ENCODE data around the gene FBXL16. TPM values are rescaled to one million over a fixed set of nuclear protein-coding genes. Genes with fewer than 3 reads are reported as not detected.

Gene FBXL16
- total RNA-seq, 1 experiment from 2014 or later = 1.3 TPM

DNA sequence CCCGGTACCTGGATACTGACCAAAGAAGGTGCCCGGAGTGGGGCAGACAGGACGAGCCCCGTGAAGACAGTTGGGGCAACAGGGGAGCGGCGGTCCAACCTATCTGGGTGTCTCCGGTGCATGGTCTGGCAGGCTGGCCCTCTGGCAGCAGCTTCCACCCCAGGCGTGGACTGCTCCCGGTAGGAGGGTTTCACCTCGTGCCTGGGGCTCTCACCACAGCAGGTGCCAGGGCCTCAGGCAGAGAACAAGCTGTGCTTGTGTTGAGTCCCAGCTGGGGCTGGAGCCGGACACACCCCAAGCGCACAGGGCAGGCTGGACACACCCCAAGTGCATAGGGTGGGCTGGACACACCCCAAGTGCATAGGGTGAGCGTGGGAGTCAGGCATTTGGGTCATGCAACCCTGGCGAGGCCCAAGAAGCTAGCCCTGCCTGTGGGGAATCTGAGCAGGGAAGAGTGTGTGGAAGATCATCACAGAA lies 1.5 kb upstream of the FBXL16 start:
- DNase-seq = no peak
- no peak overlapping the region for H3K4me3 Mint-ChIP-seq (ENCODE audit: low read depth, unreplicated experiment)

DNA sequence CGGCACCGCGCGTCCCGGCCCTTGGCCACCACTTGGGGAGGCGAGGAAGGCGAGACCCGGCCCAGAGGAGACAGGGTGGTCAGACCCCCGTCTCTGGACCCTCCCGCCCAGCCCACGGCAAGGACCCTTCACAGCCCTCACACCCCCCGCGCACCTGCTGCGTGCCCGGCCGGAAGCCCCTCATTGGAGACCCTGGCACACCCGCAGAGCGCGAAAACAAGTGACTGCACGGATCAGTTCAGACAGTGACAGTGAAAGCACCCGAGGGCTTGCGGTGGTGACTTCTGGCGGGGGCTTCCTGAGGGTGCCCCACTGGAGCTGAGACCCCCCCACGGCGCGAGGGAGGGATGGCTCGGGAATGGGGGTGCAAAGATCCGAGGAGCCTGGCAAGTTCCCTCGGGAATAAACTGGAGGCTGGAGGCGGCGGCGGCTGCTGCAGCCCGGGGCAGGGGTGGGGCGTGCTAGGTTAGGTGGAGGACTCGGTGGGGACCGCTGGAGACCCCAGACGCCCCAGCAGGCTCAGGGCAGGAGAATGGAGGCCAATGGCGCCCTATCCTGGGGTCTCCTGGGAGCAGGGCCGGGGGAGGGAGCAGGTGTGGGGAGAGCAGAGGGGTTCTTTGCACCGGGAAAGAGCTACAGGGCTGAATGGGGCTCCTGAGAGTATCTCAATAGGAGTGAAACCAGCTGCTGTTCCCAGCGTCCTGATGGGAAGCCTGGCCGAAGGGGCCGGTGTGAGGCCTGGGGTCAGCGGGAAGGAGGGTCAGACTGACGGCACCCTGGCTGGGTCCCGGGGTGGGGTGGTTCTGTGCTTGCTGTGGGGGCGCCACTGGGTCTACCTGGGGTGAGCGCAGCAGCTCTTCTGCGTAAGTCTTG lies 824 bp upstream of the FBXL16 start:
- TF ChIP-seq, protein P1, sequence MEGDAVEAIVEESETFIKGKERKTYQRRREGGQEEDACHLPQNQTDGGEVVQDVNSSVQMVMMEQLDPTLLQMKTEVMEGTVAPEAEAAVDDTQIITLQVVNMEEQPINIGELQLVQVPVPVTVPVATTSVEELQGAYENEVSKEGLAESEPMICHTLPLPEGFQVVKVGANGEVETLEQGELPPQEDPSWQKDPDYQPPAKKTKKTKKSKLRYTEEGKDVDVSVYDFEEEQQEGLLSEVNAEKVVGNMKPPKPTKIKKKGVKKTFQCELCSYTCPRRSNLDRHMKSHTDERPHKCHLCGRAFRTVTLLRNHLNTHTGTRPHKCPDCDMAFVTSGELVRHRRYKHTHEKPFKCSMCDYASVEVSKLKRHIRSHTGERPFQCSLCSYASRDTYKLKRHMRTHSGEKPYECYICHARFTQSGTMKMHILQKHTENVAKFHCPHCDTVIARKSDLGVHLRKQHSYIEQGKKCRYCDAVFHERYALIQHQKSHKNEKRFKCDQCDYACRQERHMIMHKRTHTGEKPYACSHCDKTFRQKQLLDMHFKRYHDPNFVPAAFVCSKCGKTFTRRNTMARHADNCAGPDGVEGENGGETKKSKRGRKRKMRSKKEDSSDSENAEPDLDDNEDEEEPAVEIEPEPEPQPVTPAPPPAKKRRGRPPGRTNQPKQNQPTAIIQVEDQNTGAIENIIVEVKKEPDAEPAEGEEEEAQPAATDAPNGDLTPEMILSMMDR (IDR thresholded peaks at IDR 0.05; ENCODE audit: unreplicated experiment) = no peak
- Mint-ChIP-seq H3K4me3 (ENCODE audit: low read depth, unreplicated experiment) (no peak overlapping the region), H3K36me3 (ENCODE audit: insufficient read depth, unreplicated experiment) (peaks cover 9% of the 10 kb centered on the region), H3K9me3 (ENCODE audit: low read depth, unreplicated experiment) (no peaks in the 10 kb centered on the region), H3K4me1 (ENCODE audit: low read depth, unreplicated experiment) (peaks cover 6% of the 10 kb centered on the region), H3K27me3 (ENCODE audit: unreplicated experiment) (peaks cover 91% of the 10 kb centered on the region), H3K27ac (ENCODE audit: unreplicated experiment) (no peak overlapping the region)
- BruUV-seq (replicated peaks) = no TSS peak
- DNase-seq = no peak
- intact Hi-C loops (cut with micrococcal nuclease; ENCODE audit: unreplicated experiment) = no loop called here
- CTCF ChIA-PET = interaction anchor here (0.5 to 1.4 kb wide), 3 partner anchors 11 to 80 kb away, joined by 3 to 4 read pairs (median 3); partner anchors contain the start of gene CIAO3

More for the DNA sequence above, 1.5 kb upstream of the FBXL16 start:
- Mint-ChIP-seq H3K9me3 (ENCODE audit: low read depth, unreplicated experiment) (no peaks in the 10 kb centered on the region), H3K27me3 (ENCODE audit: unreplicated experiment) (peaks cover 88% of the 10 kb centered on the region), H3K4me1 (ENCODE audit: low read depth, unreplicated experiment) (peaks cover 6% of the 10 kb centered on the region), H3K36me3 (ENCODE audit: insufficient read depth, unreplicated experiment) (peaks cover 8% of the 10 kb centered on the region), H3K27ac (ENCODE audit: unreplicated experiment) (no peak overlapping the region)
- TF ChIP-seq, protein P1 (IDR thresholded peaks at IDR 0.05; ENCODE audit: unreplicated experiment) = no peak
- intact Hi-C loops (cut with micrococcal nuclease; ENCODE audit: unreplicated experiment) = no loop called here
- no TSS peak for BruUV-seq (replicated peaks)
- CTCF ChIA-PET = interaction anchor here (0.5 to 1.4 kb wide), 4 partner anchors 12 to 80 kb away, joined by 3 to 4 read pairs (median 3); partner anchors contain the start of gene CIAO3

DNA sequence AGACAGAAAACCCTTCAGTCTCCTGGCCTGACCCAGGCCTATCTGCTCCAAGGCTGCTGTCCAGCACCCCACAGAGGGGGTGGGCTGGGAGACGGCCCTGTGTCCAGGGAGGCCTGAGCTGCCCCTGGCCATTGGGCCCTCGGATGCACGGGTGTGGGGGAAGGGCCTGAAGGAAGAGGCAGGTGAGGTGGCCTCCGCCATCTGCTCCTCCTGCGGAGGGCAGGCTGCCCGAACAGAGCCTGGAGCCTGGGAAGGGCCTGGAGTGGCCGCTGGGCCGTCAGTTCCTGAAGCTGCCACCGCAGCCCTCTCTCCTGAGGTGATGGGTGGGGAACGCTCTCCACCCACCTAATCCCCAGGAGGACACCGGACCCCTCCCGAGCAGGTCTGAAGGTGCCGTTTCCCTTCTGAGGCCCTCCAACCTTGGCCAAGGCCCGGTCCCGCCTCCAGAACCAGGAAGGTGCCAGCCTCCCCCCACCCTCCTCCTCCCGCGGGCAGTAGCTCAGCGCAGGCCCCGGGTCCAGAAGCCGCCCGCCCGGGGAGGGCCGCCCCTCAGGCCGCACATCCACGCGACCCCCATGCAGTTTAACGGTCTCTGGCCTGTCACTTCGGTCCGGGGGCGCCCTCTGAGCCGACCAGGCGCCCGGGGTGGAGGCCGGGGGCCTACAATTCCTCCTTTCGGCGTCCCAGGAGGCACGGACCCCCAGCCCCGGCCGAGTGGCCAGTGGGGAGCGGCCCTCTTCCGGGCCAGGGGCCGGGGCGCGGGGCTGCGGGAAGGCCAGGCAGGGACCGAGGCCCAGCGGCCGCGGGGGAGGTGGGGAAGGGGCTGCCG lies 835 bp downstream of the FBXL16 start:
- TF ChIP-seq, protein P1 (IDR thresholded peaks at IDR 0.05; ENCODE audit: unreplicated experiment) = no peak
- no peak overlapping the region for H3K27ac Mint-ChIP-seq (ENCODE audit: unreplicated experiment)
- peaks cover 90% of the 10 kb centered on the region for H3K27me3 Mint-ChIP-seq (ENCODE audit: unreplicated experiment)
- no TSS peak for BruUV-seq (replicated peaks)
- no peak overlapping the region for H3K4me3 Mint-ChIP-seq (ENCODE audit: low read depth, unreplicated experiment)
- intact Hi-C loops (cut with micrococcal nuclease; ENCODE audit: unreplicated experiment) = no loop called here
- DNase-seq = no peak
- H3K36me3 Mint-ChIP-seq (ENCODE audit: insufficient read depth, unreplicated experiment) = peaks cover 9% of the 10 kb centered on the region
- CTCF ChIA-PET = interaction anchor here (0.5 kb wide), 1 partner anchor 260 kb away, joined by 7 read pairs; no protein-coding TSS in a partner anchor
- no peaks in the 10 kb centered on the region for H3K9me3 Mint-ChIP-seq (ENCODE audit: low read depth, unreplicated experiment)
- peaks cover 6% of the 10 kb centered on the region for H3K4me1 Mint-ChIP-seq (ENCODE audit: low read depth, unreplicated experiment)

DNA sequence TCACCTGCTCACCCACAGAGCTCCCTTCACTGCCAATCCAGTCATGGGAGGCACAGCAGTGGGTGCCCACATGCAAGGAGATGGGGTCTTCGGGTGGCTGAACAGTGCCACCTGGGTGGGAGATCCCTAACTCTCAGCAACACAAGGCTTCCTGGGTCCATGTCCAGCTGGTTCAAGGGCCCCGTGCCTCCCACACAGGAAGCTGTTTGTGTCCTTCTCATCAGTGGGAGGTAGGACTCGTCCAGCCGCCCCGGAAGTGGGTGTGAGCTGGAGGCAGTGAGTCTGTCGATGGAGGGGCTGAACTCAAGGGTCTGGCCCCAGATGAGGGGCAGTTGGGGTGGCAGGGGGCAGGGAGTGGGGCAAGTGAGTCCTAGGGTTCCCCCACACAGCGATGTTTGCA lies 1.6 kb downstream of the FBXL16 start:
- no peak for DNase-seq
- H3K4me1 Mint-ChIP-seq (ENCODE audit: low read depth, unreplicated experiment) = peaks cover 6% of the 10 kb centered on the region
- TF ChIP-seq, protein P1 (IDR thresholded peaks at IDR 0.05; ENCODE audit: unreplicated experiment) = no peak
- H3K4me3 Mint-ChIP-seq (ENCODE audit: low read depth, unreplicated experiment) = no peak overlapping the region
- H3K27me3 Mint-ChIP-seq (ENCODE audit: unreplicated experiment) = peaks cover 90% of the 10 kb centered on the region
- no TSS peak for BruUV-seq (replicated peaks)
- CTCF ChIA-PET = no interaction called here
- H3K36me3 Mint-ChIP-seq (ENCODE audit: insufficient read depth, unreplicated experiment) = peaks cover 9% of the 10 kb centered on the region
- intact Hi-C loops (cut with micrococcal nuclease; ENCODE audit: unreplicated experiment) = no loop called here
- no peak overlapping the region for H3K27ac Mint-ChIP-seq (ENCODE audit: unreplicated experiment)
- H3K9me3 Mint-ChIP-seq (ENCODE audit: low read depth, unreplicated experiment) = no peaks in the 10 kb centered on the region

Measured in Calu3 (cell line).